ENCODE measurements around the gene PERM1. TPM values are rescaled to one million over a fixed set of nuclear protein-coding genes. Genes with fewer than 3 reads are reported as not detected.

PERM1 gene
- total and polyA plus RNA-seq, 2 experiments from 2014 or later: 0.77 to 1.0 TPM

- Histone ChIP-seq H3K9me3 (ENCODE audit: low read depth) (no peaks in the 10 kb centered on the region), H3K4me3 (no peak overlapping the region), H3K27ac (no peak overlapping the region), H3K36me3 (no peaks in the 10 kb centered on the region), H3K4me1 (ENCODE audit: low read depth) (no peaks in the 10 kb centered on the region), H3K27me3 (peaks cover 53% of the 10 kb centered on the region)
- TF ChIP-seq CTCF (IDR thresholded peaks at IDR 0.05; ENCODE audit: low read depth, low read length): no peak
- no peak for DNase-seq (ENCODE audit: low read depth in 1 of 2, low spot score in 1 of 2)
These were observed 6.5 kb downstream of the PERM1 start for GRCh38 chr1:975365-975764.

GRCh38 chr1:974687-975328 lies 7.1 kb downstream of the PERM1 start:
- no peaks in the 10 kb centered on the region for H3K9me3 ChIP-seq (ENCODE audit: low read depth)
- DNase-seq (ENCODE audit: low read depth in 1 of 2, low spot score in 1 of 2): no peak
- no peak overlapping the region for H3K27ac ChIP-seq
- H3K36me3 ChIP-seq: no peaks in the 10 kb centered on the region
- H3K4me1 ChIP-seq (ENCODE audit: low read depth): no peaks in the 10 kb centered on the region
- no peak for TF ChIP-seq CTCF (IDR thresholded peaks at IDR 0.05; ENCODE audit: low read depth, low read length)
- H3K4me3 ChIP-seq: no peak overlapping the region
- peaks cover 59% of the 10 kb centered on the region for H3K27me3 ChIP-seq

- no peak for DNase-seq (ENCODE audit: low read depth in 1 of 2, low spot score in 1 of 2)
- no peak for TF ChIP-seq CTCF (IDR thresholded peaks at IDR 0.05; ENCODE audit: low read depth, low read length)
These were observed 7.6 kb downstream of the PERM1 start for GRCh38 chr1:974293-974640.

GRCh38 chr1:973459-974292 lies 8.2 kb downstream of the PERM1 start:
- no peak for DNase-seq (ENCODE audit: low read depth in 1 of 2, low spot score in 1 of 2)
- no peak overlapping the region for H3K27ac ChIP-seq
- no peaks in the 10 kb centered on the region for H3K4me1 ChIP-seq (ENCODE audit: low read depth)
- no peaks in the 10 kb centered on the region for H3K9me3 ChIP-seq (ENCODE audit: low read depth)
- H3K4me3 ChIP-seq: no peak overlapping the region
- peaks cover 70% of the 10 kb centered on the region for H3K27me3 ChIP-seq
- no peak for TF ChIP-seq CTCF (IDR thresholded peaks at IDR 0.05; ENCODE audit: low read depth, low read length)
- H3K36me3 ChIP-seq: no peaks in the 10 kb centered on the region

More at GRCh38 chr1:974293-974640, 7.6 kb downstream of the PERM1 start:
- Histone ChIP-seq H3K9me3 (ENCODE audit: low read depth) (no peaks in the 10 kb centered on the region), H3K4me3 (no peak overlapping the region), H3K4me1 (ENCODE audit: low read depth) (no peaks in the 10 kb centered on the region), H3K36me3 (no peaks in the 10 kb centered on the region), H3K27me3 (peaks cover 64% of the 10 kb centered on the region), H3K27ac (no peak overlapping the region)

GRCh38 chr1:972726-973458 lies 9.0 kb downstream of the PERM1 start:
- no peaks in the 10 kb centered on the region for H3K36me3 ChIP-seq
- no peaks in the 10 kb centered on the region for H3K4me1 ChIP-seq (ENCODE audit: low read depth)
- peaks cover 78% of the 10 kb centered on the region for H3K27me3 ChIP-seq
- TF ChIP-seq CTCF (IDR thresholded peaks at IDR 0.05; ENCODE audit: low read depth, low read length): no peak
- no peak overlapping the region for H3K27ac ChIP-seq
- H3K4me3 ChIP-seq: no peak overlapping the region
- no peak for DNase-seq (ENCODE audit: low read depth in 1 of 2, low spot score in 1 of 2)
- no peaks in the 10 kb centered on the region for H3K9me3 ChIP-seq (ENCODE audit: low read depth)
